Neural cell (in vitro differentiated cells): ENCODE data around the gene SEC16A. TPM values are rescaled to one million over a fixed set of nuclear protein-coding genes. Genes with fewer than 3 reads are reported as not detected.

Experiments
- H2AFZ ChIP-seq: fragments of 200-600, 300-800 bp; sonication (generic), shearing (Covaris generic); 2 replicates; pipeline ENCODE4 v1.6.0; 2014; ENCODE audit warnings: low read depth, mild to moderate bottlenecking, antibody characterized with exemption, low read length, moderate library complexity
- H3F3A ChIP-seq: fragments of 200-600 bp; shearing (Covaris generic); 2 replicates; pipeline ENCODE4 v1.6.1; 2016; ENCODE audit warnings: mild to moderate bottlenecking, moderate library complexity, mixed read lengths, antibody characterized with exemption, low read length; ENCODE audit not compliant: insufficient read depth, poor library complexity, severe bottlenecking
- H3K27ac ChIP-seq: fragments of 200-600, 300-800 bp; sonication (generic), shearing (Covaris generic); 2 replicates; pipeline ENCODE4 v1.5.1; 2014; ENCODE audit warnings: mild to moderate bottlenecking, low read length, moderate library complexity
- H3K27me3 ChIP-seq: fragments of 300-800, 200-600 bp; sonication (generic), shearing (Covaris generic); 2 replicates; pipeline ENCODE4 v1.6.0; 2014; ENCODE audit warnings: mild to moderate bottlenecking, low read depth, low read length, moderate library complexity; ENCODE audit not compliant: insufficient read depth
- H3K36me3 ChIP-seq: fragments of 300-800, 200-600 bp; sonication (generic), shearing (Covaris generic); 2 replicates; pipeline ENCODE4 v1.5.1; 2014; ENCODE audit warnings: mild to moderate bottlenecking, antibody characterized with exemption, low read length, moderate library complexity; ENCODE audit not compliant: insufficient read depth
- H3K4me2 ChIP-seq: fragments of 300-800, 200-600 bp; sonication (generic), shearing (Covaris generic); 2 replicates; pipeline ENCODE4 v1.6.0; 2014; ENCODE audit warnings: mild to moderate bottlenecking, low read length
- H3K4me3 ChIP-seq: fragments of 300-800, 200-600 bp; sonication (generic), shearing (Covaris generic); 2 replicates; pipeline ENCODE4 v1.5.1; 2014; ENCODE audit warnings: mild to moderate bottlenecking, low read length, moderate library complexity
- H3K79me2 ChIP-seq: fragments of 200-600 bp; shearing (Covaris generic); replicated peaks from 2 replicates; pipeline ENCODE4 v1.6.0; 2014; ENCODE audit warnings: mild to moderate bottlenecking, low read length, moderate library complexity; ENCODE audit not compliant: insufficient read depth
- H3K9ac ChIP-seq: fragments of 300-800, 200-600 bp; sonication (generic), shearing (Covaris generic); 2 replicates; pipeline ENCODE4 v1.6.1; 2016; ENCODE audit warnings: mild to moderate bottlenecking, low read length, mixed read lengths
- H3K9me2 ChIP-seq: fragments of 200-600 bp; shearing (Covaris generic); 2 replicates; pipeline ENCODE4 v1.6.1; 2016; ENCODE audit warnings: mild to moderate bottlenecking, low read length, mixed read lengths; ENCODE audit not compliant: insufficient read depth
- H3K9me3 ChIP-seq: fragments of 200-600, 300-800 bp; sonication (generic), shearing (Covaris generic); 2 replicates; pipeline ENCODE4 v1.6.1; 2016; ENCODE audit warnings: mild to moderate bottlenecking, mixed run types, low read length, moderate library complexity, mixed read lengths
- H4K20me1 ChIP-seq: fragments of 200-600 bp; shearing (Covaris generic); 2 replicates; pipeline ENCODE4 v1.6.1; 2016; ENCODE audit warnings: mild to moderate bottlenecking, mixed run types; ENCODE audit not compliant: insufficient read depth
- EP300 ChIP-seq: fragments of 450-650 bp; conservative IDR thresholded peaks from 2 replicates; pipeline ENCODE4 v1.6.1; 2014; ENCODE audit warnings: antibody characterized with exemption, mild to moderate bottlenecking, moderate library complexity; ENCODE audit not compliant: poor library complexity, severe bottlenecking
- EZH2 ChIP-seq: fragments of 200-600, 300-800 bp; shearing (Covaris generic), sonication (generic); IDR thresholded peaks from 2 replicates; pipeline ENCODE4 v1.6.1; 2014; ENCODE audit warnings: antibody characterized with exemption, low read length, borderline replicate concordance, mild to moderate bottlenecking; ENCODE audit not compliant: insufficient read depth, poor library complexity, severe bottlenecking
- MXI1 ChIP-seq: fragments of 450-650 bp; conservative IDR thresholded peaks from 2 replicates; pipeline ENCODE4 v1.6.1; 2014; ENCODE audit warnings: antibody characterized with exemption, mild to moderate bottlenecking; ENCODE audit not compliant: poor library complexity, severe bottlenecking
- POLR2AphosphoS5 ChIP-seq: IDR thresholded peaks from 2 replicates; pipeline ENCODE4 v1.6.1; 2012
- RAD21 ChIP-seq: fragments of 450-650 bp; conservative IDR thresholded peaks from 2 replicates; pipeline ENCODE4 v1.6.1; 2014; ENCODE audit warnings: antibody characterized with exemption, mild to moderate bottlenecking, moderate library complexity
- SMC3 ChIP-seq: fragments of 450-650 bp; conservative IDR thresholded peaks from 2 replicates; pipeline ENCODE4 v1.6.1; 2014; ENCODE audit warnings: antibody characterized with exemption, mild to moderate bottlenecking, moderate library complexity; ENCODE audit not compliant: poor library complexity
- TAF1 ChIP-seq: IDR thresholded peaks from 2 replicates; pipeline ENCODE4 v1.6.1; 2012; ENCODE audit warnings: low read depth
- polyA plus RNA-seq: library from polyadenylated mRNA; depleted of rRNA; stranded (reverse); fragments of >200 nt; gene quantifications from 2 replicates; pipeline ENCODE4 v1.2.3, GENCODE V29; 2014
- TF ChIP-seq, protein P1 (sequence below): IDR thresholded peaks from 2 replicates; pipeline ENCODE4 v1.6.1; 2012; ENCODE audit warnings: borderline replicate concordance
- TF ChIP-seq, protein P2 (sequence below): fragments of 450-650 bp; IDR thresholded peaks from 2 replicates; pipeline ENCODE4 v1.5.1; 2014; ENCODE audit warnings: antibody characterized with exemption, mild to moderate bottlenecking, moderate library complexity; ENCODE audit not compliant: poor library complexity, severe bottlenecking

SEC16A gene
- polyA plus RNA-seq, 1 donor from 2014 or later = 15.4 TPM

DNA sequence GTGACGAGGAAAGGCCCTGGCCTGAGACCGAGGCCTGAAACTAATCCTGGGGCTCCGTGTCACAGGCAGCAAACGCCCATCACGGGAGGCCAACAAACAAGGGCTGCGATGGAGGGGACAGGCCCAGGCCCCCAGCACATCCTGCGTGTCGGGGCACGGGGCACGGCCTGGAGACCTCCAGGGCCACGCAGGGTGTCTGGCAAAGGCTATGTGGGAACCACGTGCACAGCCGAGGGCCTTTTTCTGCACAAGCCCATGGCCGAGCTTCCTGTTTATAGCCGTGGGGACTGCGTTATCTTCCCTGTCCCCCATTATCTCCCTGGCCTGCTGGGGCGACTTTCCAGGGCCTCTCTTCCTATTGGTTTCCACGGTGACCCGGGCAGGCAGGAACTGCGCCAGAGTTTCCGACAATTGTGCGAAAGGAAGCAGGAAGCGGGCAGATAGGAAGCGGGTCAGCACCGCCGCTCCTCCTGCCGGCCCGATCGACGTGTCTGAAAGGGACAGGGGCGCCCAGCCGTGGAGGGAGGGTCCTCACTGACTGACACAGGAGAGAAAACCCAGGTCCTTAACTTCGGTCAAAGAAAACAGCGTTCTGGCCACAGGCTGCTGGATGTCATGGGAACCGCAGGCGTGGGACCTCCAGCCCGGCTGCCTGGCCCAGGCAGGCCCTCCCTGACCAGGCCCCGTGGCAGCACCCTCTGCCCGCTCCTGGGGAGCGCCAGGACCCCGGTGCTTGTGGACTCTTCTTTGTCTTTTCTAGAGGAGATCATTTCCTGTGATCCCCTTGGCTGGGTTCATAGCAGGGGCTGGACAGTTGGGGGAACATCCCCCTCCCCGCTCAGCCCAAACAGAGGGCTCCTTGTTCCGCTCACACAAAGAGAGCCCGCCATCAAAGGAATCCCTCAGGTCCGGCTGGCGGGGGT is 29.1 kb upstream of the SEC16A start:
- Histone ChIP-seq H3K4me2 (no peak overlapping the region), H3K9me3 (no peaks in the 10 kb centered on the region), H3K4me3 (no peak overlapping the region), H3K27me3 (no peaks in the 10 kb centered on the region), H3K9ac (no peak overlapping the region), H3K27ac (no peak overlapping the region), H3K79me2 (no peaks in the 10 kb centered on the region), H3K9me2 (no peaks in the 10 kb centered on the region), H3K36me3 (no peaks in the 10 kb centered on the region), H2AFZ (no peak overlapping the region), H3F3A (no peaks in the 10 kb centered on the region), H4K20me1 (no peaks in the 10 kb centered on the region)
- TF ChIP-seq SMC3 = no peak
- TF ChIP-seq, protein P1, sequence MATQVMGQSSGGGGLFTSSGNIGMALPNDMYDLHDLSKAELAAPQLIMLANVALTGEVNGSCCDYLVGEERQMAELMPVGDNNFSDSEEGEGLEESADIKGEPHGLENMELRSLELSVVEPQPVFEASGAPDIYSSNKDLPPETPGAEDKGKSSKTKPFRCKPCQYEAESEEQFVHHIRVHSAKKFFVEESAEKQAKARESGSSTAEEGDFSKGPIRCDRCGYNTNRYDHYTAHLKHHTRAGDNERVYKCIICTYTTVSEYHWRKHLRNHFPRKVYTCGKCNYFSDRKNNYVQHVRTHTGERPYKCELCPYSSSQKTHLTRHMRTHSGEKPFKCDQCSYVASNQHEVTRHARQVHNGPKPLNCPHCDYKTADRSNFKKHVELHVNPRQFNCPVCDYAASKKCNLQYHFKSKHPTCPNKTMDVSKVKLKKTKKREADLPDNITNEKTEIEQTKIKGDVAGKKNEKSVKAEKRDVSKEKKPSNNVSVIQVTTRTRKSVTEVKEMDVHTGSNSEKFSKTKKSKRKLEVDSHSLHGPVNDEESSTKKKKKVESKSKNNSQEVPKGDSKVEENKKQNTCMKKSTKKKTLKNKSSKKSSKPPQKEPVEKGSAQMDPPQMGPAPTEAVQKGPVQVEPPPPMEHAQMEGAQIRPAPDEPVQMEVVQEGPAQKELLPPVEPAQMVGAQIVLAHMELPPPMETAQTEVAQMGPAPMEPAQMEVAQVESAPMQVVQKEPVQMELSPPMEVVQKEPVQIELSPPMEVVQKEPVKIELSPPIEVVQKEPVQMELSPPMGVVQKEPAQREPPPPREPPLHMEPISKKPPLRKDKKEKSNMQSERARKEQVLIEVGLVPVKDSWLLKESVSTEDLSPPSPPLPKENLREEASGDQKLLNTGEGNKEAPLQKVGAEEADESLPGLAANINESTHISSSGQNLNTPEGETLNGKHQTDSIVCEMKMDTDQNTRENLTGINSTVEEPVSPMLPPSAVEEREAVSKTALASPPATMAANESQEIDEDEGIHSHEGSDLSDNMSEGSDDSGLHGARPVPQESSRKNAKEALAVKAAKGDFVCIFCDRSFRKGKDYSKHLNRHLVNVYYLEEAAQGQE = no peak
- no peak for TF ChIP-seq TAF1
- TF ChIP-seq RAD21 = no peak
- no peak for TF ChIP-seq MXI1
- no peak for TF ChIP-seq EP300
- TF ChIP-seq, protein P2, sequence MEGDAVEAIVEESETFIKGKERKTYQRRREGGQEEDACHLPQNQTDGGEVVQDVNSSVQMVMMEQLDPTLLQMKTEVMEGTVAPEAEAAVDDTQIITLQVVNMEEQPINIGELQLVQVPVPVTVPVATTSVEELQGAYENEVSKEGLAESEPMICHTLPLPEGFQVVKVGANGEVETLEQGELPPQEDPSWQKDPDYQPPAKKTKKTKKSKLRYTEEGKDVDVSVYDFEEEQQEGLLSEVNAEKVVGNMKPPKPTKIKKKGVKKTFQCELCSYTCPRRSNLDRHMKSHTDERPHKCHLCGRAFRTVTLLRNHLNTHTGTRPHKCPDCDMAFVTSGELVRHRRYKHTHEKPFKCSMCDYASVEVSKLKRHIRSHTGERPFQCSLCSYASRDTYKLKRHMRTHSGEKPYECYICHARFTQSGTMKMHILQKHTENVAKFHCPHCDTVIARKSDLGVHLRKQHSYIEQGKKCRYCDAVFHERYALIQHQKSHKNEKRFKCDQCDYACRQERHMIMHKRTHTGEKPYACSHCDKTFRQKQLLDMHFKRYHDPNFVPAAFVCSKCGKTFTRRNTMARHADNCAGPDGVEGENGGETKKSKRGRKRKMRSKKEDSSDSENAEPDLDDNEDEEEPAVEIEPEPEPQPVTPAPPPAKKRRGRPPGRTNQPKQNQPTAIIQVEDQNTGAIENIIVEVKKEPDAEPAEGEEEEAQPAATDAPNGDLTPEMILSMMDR = no peak
- TF ChIP-seq POLR2AphosphoS5 = no peak

DNA sequence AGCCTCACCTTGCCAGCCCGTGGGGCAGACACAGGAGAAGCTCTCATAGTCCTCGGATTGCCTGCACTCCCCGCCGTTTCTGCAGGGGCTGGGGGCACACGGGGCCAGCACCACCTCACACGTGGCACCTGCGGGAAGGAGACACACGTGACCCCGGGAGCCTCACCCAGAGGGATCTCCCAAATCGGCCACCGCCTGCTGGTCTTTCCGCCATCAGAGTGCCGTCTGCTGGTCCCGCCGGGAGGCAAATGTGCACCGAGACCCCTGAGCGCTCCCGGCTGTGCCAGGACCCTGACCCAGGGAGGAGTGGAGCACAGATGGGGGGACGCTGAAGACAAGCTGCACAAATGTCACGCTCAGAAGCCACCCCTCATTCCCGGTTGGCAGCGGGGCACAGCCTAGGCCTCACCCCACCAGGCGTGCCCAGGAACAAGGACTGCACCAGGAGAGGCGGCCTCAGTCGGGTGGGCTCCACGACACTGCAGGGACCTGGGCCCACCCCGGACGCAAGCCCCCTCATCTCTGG is 28.4 kb upstream of the SEC16A start:
- H3F3A ChIP-seq = no peaks in the 10 kb centered on the region
- TF ChIP-seq EZH2 (no peak), MXI1 (no peak), RAD21 (no peak), EP300 (no peak), TAF1 (no peak)
- TF ChIP-seq, protein P1 = no peak
- H3K9ac ChIP-seq = no peak overlapping the region
- H3K27ac ChIP-seq = no peak overlapping the region
- H3K4me3 ChIP-seq = no peak overlapping the region
- no peak overlapping the region for H3K4me2 ChIP-seq
- no peaks in the 10 kb centered on the region for H3K9me3 ChIP-seq
- no peaks in the 10 kb centered on the region for H3K27me3 ChIP-seq
- H4K20me1 ChIP-seq = no peaks in the 10 kb centered on the region
- no peaks in the 10 kb centered on the region for H3K79me2 ChIP-seq
- H2AFZ ChIP-seq = no peak overlapping the region
- H3K36me3 ChIP-seq = no peaks in the 10 kb centered on the region
- H3K9me2 ChIP-seq = no peaks in the 10 kb centered on the region
